Measurements from ENCODE around the gene KLK10.

Gene KLK10

GRCh38 chr19:51025809-51026553, 6.5 kb upstream of the KLK10 start:
- H2BK120ac ChIP-seq (ENCODE audit: low read depth, low read length), result no peak overlapping the region
- no peak overlapping the region for H3K27ac ChIP-seq (ENCODE audit: low read depth, low read length)
- no peak overlapping the region for H2BK5ac ChIP-seq (ENCODE audit: low read length)
- H3K4me1 ChIP-seq (ENCODE audit: control insufficient read depth, low read depth, low read length), result no peaks in the 10 kb centered on the region
- no peak overlapping the region for H2BK15ac ChIP-seq (replicated peaks; ENCODE audit: low read depth)
- no peak for DNase-seq
- H3K27me3 ChIP-seq (ENCODE audit: insufficient read depth, low read length, poor library complexity), result no peaks in the 10 kb centered on the region
- WGBS (ENCODE audit: extremely low coverage, insufficient coverage, low lambda C conversion rate), result no CpG with 5 or more reads among the region's 18 CpGs
- no peak overlapping the region for H4K5ac ChIP-seq (ENCODE audit: low read length)
- H3K18ac ChIP-seq (ENCODE audit: low read length), result no peak overlapping the region
- H3K23ac ChIP-seq (ENCODE audit: low read length), result no peak overlapping the region
- no peak overlapping the region for H3K4me3 ChIP-seq (ENCODE audit: low read length)
- H3K56ac ChIP-seq (ENCODE audit: low read length), result no peak overlapping the region
- H2AK5ac ChIP-seq (ENCODE audit: low read length), result no peak overlapping the region
- H3K4me2 ChIP-seq (ENCODE audit: low read length), result no peak overlapping the region
- H3K4ac ChIP-seq (ENCODE audit: low read depth, low read length), result no peak overlapping the region
- no peaks in the 10 kb centered on the region for H3K36me3 ChIP-seq (ENCODE audit: control insufficient read depth, insufficient read depth, low read length)
- no peak overlapping the region for H3K9ac ChIP-seq (ENCODE audit: low read length)
- H3K79me1 ChIP-seq (ENCODE audit: low read length), result no peaks in the 10 kb centered on the region
- H4K8ac ChIP-seq (ENCODE audit: low read depth, low read length), result no peak overlapping the region
- no peaks in the 10 kb centered on the region for H3K79me2 ChIP-seq (ENCODE audit: control insufficient read depth, insufficient read depth, low read length)

- no peak overlapping the region for H2AK5ac ChIP-seq (ENCODE audit: low read length)
- no peak overlapping the region for H3K4me2 ChIP-seq (ENCODE audit: low read length)
- H3K36me3 ChIP-seq (ENCODE audit: control insufficient read depth, insufficient read depth, low read length), result no peaks in the 10 kb centered on the region
- H3K9ac ChIP-seq (ENCODE audit: low read length), result no peak overlapping the region
- H3K79me2 ChIP-seq (ENCODE audit: control insufficient read depth, insufficient read depth, low read length), result no peaks in the 10 kb centered on the region
- no peaks in the 10 kb centered on the region for H3K79me1 ChIP-seq (ENCODE audit: low read length)
- no peaks in the 10 kb centered on the region for H3K4me1 ChIP-seq (ENCODE audit: control insufficient read depth, low read depth, low read length)
- no peak overlapping the region for H3K4ac ChIP-seq (ENCODE audit: low read depth, low read length)
- DNase-seq, result no peak
- no peak overlapping the region for H4K5ac ChIP-seq (ENCODE audit: low read length)
- no peak overlapping the region for H3K56ac ChIP-seq (ENCODE audit: low read length)
- H2BK15ac ChIP-seq (replicated peaks; ENCODE audit: low read depth), result no peak overlapping the region
- no peak overlapping the region for H2BK5ac ChIP-seq (ENCODE audit: low read length)
- H4K8ac ChIP-seq (ENCODE audit: low read depth, low read length), result no peak overlapping the region
- H3K27ac ChIP-seq (ENCODE audit: low read depth, low read length), result no peak overlapping the region
- no peaks in the 10 kb centered on the region for H3K27me3 ChIP-seq (ENCODE audit: insufficient read depth, low read length, poor library complexity)
- H3K23ac ChIP-seq (ENCODE audit: low read length), result no peak overlapping the region
- H3K4me3 ChIP-seq (ENCODE audit: low read length), result no peak overlapping the region
- no peak overlapping the region for H3K18ac ChIP-seq (ENCODE audit: low read length)
- whole genome bisulfite sequencing (ENCODE audit: extremely low coverage, insufficient coverage, low lambda C conversion rate), result no CpG with 5 or more reads among the region's 6 CpGs
- no peak overlapping the region for H2BK120ac ChIP-seq (ENCODE audit: low read depth, low read length)
Observed at GRCh38 chr19:51025401-51025800, 5.9 kb upstream of the KLK10 start.

GRCh38 chr19:51024924-51025323, 5.4 kb upstream of the KLK10 start:
- Histone ChIP-seq H2BK5ac (ENCODE audit: low read length) (no peak overlapping the region), H3K4me3 (ENCODE audit: low read length) (no peak overlapping the region), H3K79me1 (ENCODE audit: low read length) (no peaks in the 10 kb centered on the region), H3K79me2 (ENCODE audit: control insufficient read depth, insufficient read depth, low read length) (no peaks in the 10 kb centered on the region), H3K4me1 (ENCODE audit: control insufficient read depth, low read depth, low read length) (no peaks in the 10 kb centered on the region), H4K5ac (ENCODE audit: low read length) (no peak overlapping the region), H3K18ac (ENCODE audit: low read length) (no peak overlapping the region), H3K36me3 (ENCODE audit: control insufficient read depth, insufficient read depth, low read length) (no peaks in the 10 kb centered on the region), H2AK5ac (ENCODE audit: low read length) (no peak overlapping the region), H3K56ac (ENCODE audit: low read length) (no peak overlapping the region), H3K27me3 (ENCODE audit: insufficient read depth, low read length, poor library complexity) (no peaks in the 10 kb centered on the region), H4K8ac (ENCODE audit: low read depth, low read length) (no peak overlapping the region), H3K23ac (ENCODE audit: low read length) (no peak overlapping the region), H3K4ac (ENCODE audit: low read depth, low read length) (no peak overlapping the region), H3K4me2 (ENCODE audit: low read length) (no peak overlapping the region), H3K27ac (ENCODE audit: low read depth, low read length) (no peak overlapping the region), H2BK15ac (replicated peaks; ENCODE audit: low read depth) (no peak overlapping the region), H3K9ac (ENCODE audit: low read length) (no peak overlapping the region), H2BK120ac (ENCODE audit: low read depth, low read length) (no peak overlapping the region)
- no peak for DNase-seq
- no CpG with 5 or more reads among the region's 5 CpGs for WGBS (ENCODE audit: extremely low coverage, insufficient coverage, low lambda C conversion rate)

- H3K18ac ChIP-seq (ENCODE audit: low read length), result no peak overlapping the region
- H3K79me1 ChIP-seq (ENCODE audit: low read length), result no peaks in the 10 kb centered on the region
- H3K4me1 ChIP-seq (ENCODE audit: control insufficient read depth, low read depth, low read length), result no peaks in the 10 kb centered on the region
- no peak overlapping the region for H3K4me3 ChIP-seq (ENCODE audit: low read length)
- H2BK5ac ChIP-seq (ENCODE audit: low read length), result no peak overlapping the region
- H3K27me3 ChIP-seq (ENCODE audit: insufficient read depth, low read length, poor library complexity), result no peaks in the 10 kb centered on the region
- WGBS (ENCODE audit: extremely low coverage, insufficient coverage, low lambda C conversion rate), result no CpG with 5 or more reads among the region's 11 CpGs
- no peak overlapping the region for H4K8ac ChIP-seq (ENCODE audit: low read depth, low read length)
- no peak overlapping the region for H2BK120ac ChIP-seq (ENCODE audit: low read depth, low read length)
- H3K27ac ChIP-seq (ENCODE audit: low read depth, low read length), result no peak overlapping the region
- H2BK15ac ChIP-seq (replicated peaks; ENCODE audit: low read depth), result no peak overlapping the region
- no peaks in the 10 kb centered on the region for H3K36me3 ChIP-seq (ENCODE audit: control insufficient read depth, insufficient read depth, low read length)
- H4K5ac ChIP-seq (ENCODE audit: low read length), result no peak overlapping the region
- no peaks in the 10 kb centered on the region for H3K79me2 ChIP-seq (ENCODE audit: control insufficient read depth, insufficient read depth, low read length)
- H3K9ac ChIP-seq (ENCODE audit: low read length), result no peak overlapping the region
- no peak overlapping the region for H3K4ac ChIP-seq (ENCODE audit: low read depth, low read length)
- no peak for DNase-seq
- H3K56ac ChIP-seq (ENCODE audit: low read length), result no peak overlapping the region
- H3K4me2 ChIP-seq (ENCODE audit: low read length), result no peak overlapping the region
- no peak overlapping the region for H3K23ac ChIP-seq (ENCODE audit: low read length)
- no peak overlapping the region for H2AK5ac ChIP-seq (ENCODE audit: low read length)
Observed at GRCh38 chr19:51023946-51024345, 4.4 kb upstream of the KLK10 start.

- Histone ChIP-seq H3K4me3 (ENCODE audit: low read length) (no peak overlapping the region), H3K79me2 (ENCODE audit: control insufficient read depth, insufficient read depth, low read length) (no peaks in the 10 kb centered on the region), H2BK5ac (ENCODE audit: low read length) (no peak overlapping the region), H4K5ac (ENCODE audit: low read length) (no peak overlapping the region), H3K36me3 (ENCODE audit: control insufficient read depth, insufficient read depth, low read length) (no peaks in the 10 kb centered on the region), H3K56ac (ENCODE audit: low read length) (no peak overlapping the region), H4K8ac (ENCODE audit: low read depth, low read length) (no peak overlapping the region), H3K27ac (ENCODE audit: low read depth, low read length) (no peak overlapping the region), H2BK120ac (ENCODE audit: low read depth, low read length) (no peak overlapping the region), H3K4ac (ENCODE audit: low read depth, low read length) (no peak overlapping the region), H3K79me1 (ENCODE audit: low read length) (no peaks in the 10 kb centered on the region), H2AK5ac (ENCODE audit: low read length) (no peak overlapping the region), H2BK15ac (replicated peaks; ENCODE audit: low read depth) (no peak overlapping the region), H3K4me1 (ENCODE audit: control insufficient read depth, low read depth, low read length) (no peaks in the 10 kb centered on the region), H3K9ac (ENCODE audit: low read length) (no peak overlapping the region), H3K18ac (ENCODE audit: low read length) (no peak overlapping the region), H3K23ac (ENCODE audit: low read length) (no peak overlapping the region), H3K27me3 (ENCODE audit: insufficient read depth, low read length, poor library complexity) (peaks cover 4% of the 10 kb centered on the region), H3K4me2 (ENCODE audit: low read length) (no peak overlapping the region)
- WGBS (ENCODE audit: extremely low coverage, insufficient coverage, low lambda C conversion rate), result 100% methylated on average over 2 of the region's 14 CpGs
- no peak for DNase-seq
Observed at GRCh38 chr19:51022526-51022925, 3.0 kb upstream of the KLK10 start.

All from mesendoderm (in vitro differentiated cells).